OCI-LY1 (cell line): ENCODE data around the gene PTPRN2.

ENCODE experiments used
- CTCF ChIP-seq: fragments of 200-600 bp; sonication (generic), shearing (Covaris generic); IDR thresholded peaks from 2 replicates; pipeline ENCODE4 v1.5.1; 2017; ENCODE audit warnings: mild to moderate bottlenecking, antibody characterized with exemption, low read length, moderate library complexity, mixed read lengths
- EZH2 ChIP-seq: fragments of 200-600 bp; sonication (generic), shearing (Covaris generic); IDR thresholded peaks from 2 replicates; pipeline ENCODE4 v1.8.0; 2017; ENCODE audit warnings: borderline replicate concordance, mixed run types, mild to moderate bottlenecking, antibody characterized with exemption, low read length, moderate library complexity, mixed read lengths

- TF ChIP-seq CTCF (no peak), EZH2 (no peak)
Observed at GRCh38 chr7:157744786-157745601, 842.6 kb downstream of the PTPRN2 start.
